Endothelial cell of umbilical vein (primary cell): ENCODE measurements around the gene CMSS1.

Experiments used
- CTCF ChIP-seq, 2 donors: IDR thresholded peaks; 1 replicate in 1 of 2; 2 replicates in 1 of 2; pipeline ENCODE4 v1.5.1; 2011; ENCODE audit warnings: low read length in 2 of 2, mild to moderate bottlenecking in 2 of 2, moderate library complexity in 2 of 2, control low read depth in 1 of 2, inconsistent platforms in 1 of 2, low read depth in 1 of 2; ENCODE audit not compliant: insufficient read depth in 1 of 2; ENCODE audit errors: extremely low read depth in 1 of 2
- EZH2 ChIP-seq: IDR thresholded peaks from 2 replicates; pipeline ENCODE4 v1.6.1; 2012; ENCODE audit warnings: borderline replicate concordance, low read depth, mild to moderate bottlenecking, moderate library complexity, low read length, inconsistent platforms; ENCODE audit not compliant: severe bottlenecking
- GATA2 ChIP-seq: IDR thresholded peaks from 2 replicates; pipeline ENCODE4 v1.7.0; 2011; ENCODE audit warnings: low read depth, mild to moderate bottlenecking, moderate library complexity, mixed read lengths, low read length; ENCODE audit not compliant: insufficient read length, insufficient read depth
- JUN ChIP-seq: IDR thresholded peaks from 2 replicates; pipeline ENCODE4 v1.6.1; 2011; ENCODE audit warnings: borderline replicate concordance, low read depth; ENCODE audit not compliant: insufficient read length, insufficient read depth
- MAX ChIP-seq: IDR thresholded peaks from 2 replicates; pipeline ENCODE4 v1.6.1; 2011; ENCODE audit not compliant: insufficient read depth, insufficient read length
- MYC ChIP-seq: IDR thresholded peaks from one replicate; pipeline ENCODE4 v1.6.1; 2011; ENCODE audit warnings: mild to moderate bottlenecking, low read depth, low read length
- POLR2A ChIP-seq: IDR thresholded peaks from 2 replicates; pipeline ENCODE4 v1.6.1; 2012; ENCODE audit warnings: low read depth, mild to moderate bottlenecking, control low read depth, low read length
- POLR2AphosphoS5 ChIP-seq: IDR thresholded peaks from 2 replicates; pipeline ENCODE4 v1.6.1; 2012; ENCODE audit warnings: low read depth, mild to moderate bottlenecking, control low read depth, low read length, moderate library complexity; ENCODE audit not compliant: insufficient read depth

GRCh38 chr3:99972380-99973104 is 154.9 kb downstream of the CMSS1 start:
- TF ChIP-seq CTCF (IDR thresholded peaks at IDR 0.05; ENCODE audit: extremely low read depth in 1 of 2, insufficient read depth in 1 of 2, low read depth in 1 of 2, low read length in 2 of 2) (no peak), EZH2 (no peak), POLR2AphosphoS5 (no peak), POLR2A (no peak), MAX (no peak), MYC (no peak), GATA2 (no peak), JUN (no peak)
